Upper lobe of left lung (tissue), 4 donors: ENCODE measurements around the gene CBFA2T3.

ENCODE experiments used
- CTCF ChIP-seq, 6 experiments: fragments of 450-650 bp in 4 of 6; fragments of 200-600 bp in 2 of 6; sonication (generic) in 2 of 6; IDR thresholded peaks; one replicate each; pipeline ENCODE4 v1.5.1; 2016 to 2019; ENCODE audit warnings: antibody characterized with exemption in 6 of 6
- EP300 ChIP-seq, 4 donors: sonication (generic); formaldehyde crosslinking; IDR thresholded peaks; one replicate each; pipeline ENCODE4 v1.5.1; 2017; ENCODE audit warnings: antibody characterized with exemption in 4 of 4, control low read depth in 2 of 4
- POLR2A ChIP-seq, 4 donors: fragments of 450-650 bp; IDR thresholded peaks; one replicate each; pipeline ENCODE4 v1.5.1; 2016 to 2017; ENCODE audit warnings: antibody characterized with exemption in 4 of 4, mild to moderate bottlenecking in 2 of 4
- POLR2AphosphoS5 ChIP-seq, 2 donors: sonication (generic); formaldehyde crosslinking; IDR thresholded peaks; one replicate each; pipeline ENCODE4 v1.5.1; 2017; ENCODE audit warnings: antibody characterized with exemption in 2 of 2

GRCh38 chr16:88866151-88866920 lies 110.7 kb downstream of the CBFA2T3 start, which contains the start of gene PABPN1L:
- TF ChIP-seq CTCF (IDR thresholded peaks at IDR 0.05), result no peak
- TF ChIP-seq POLR2A (IDR thresholded peaks at IDR 0.05), result no peak
- TF ChIP-seq POLR2AphosphoS5 (IDR thresholded peaks at IDR 0.05), result no peak
- no peak for TF ChIP-seq EP300 (IDR thresholded peaks at IDR 0.05)
